Vagina (tissue), 2 donors: Measurements from ENCODE around the gene FNDC10. TPM values are rescaled to one million over a fixed set of nuclear protein-coding genes. Genes with fewer than 3 reads are reported as not detected.
A peak's percentile ranks its signal among the peaks of the same experiment; 100 is the strongest.

Experiments
- DNase-seq, 2 donors: peaks; one replicate each; pipeline ENCODE4 v3.0.0-alpha.2; 2017; ENCODE audit errors: extremely low spot score in 2 of 2
- H3K27ac ChIP-seq: fragments of 200-600 bp; sonication (generic); one replicate; pipeline ENCODE4 v1.5.1; 2019
- H3K27me3 ChIP-seq: fragments of 200-600 bp; sonication (generic); one replicate; pipeline ENCODE4 v1.5.1; 2019
- H3K36me3 ChIP-seq, 2 donors: fragments of 200-600 bp; sonication (generic); one replicate each; pipeline ENCODE4 v1.5.1; 2017 to 2019
- H3K4me1 ChIP-seq: fragments of 200-600 bp; sonication (generic); one replicate; pipeline ENCODE4 v1.5.1; 2019
- H3K4me3 ChIP-seq, 2 donors: fragments of 200-600 bp; sonication (generic); 1 replicate in 1 of 2; 2 replicates in 1 of 2; pipeline ENCODE4 v1.5.1; 2016 to 2019
- H3K9me3 ChIP-seq: fragments of 200-600 bp; sonication (generic); one replicate; pipeline ENCODE4 v1.5.1; 2019
- CTCF ChIP-seq, 3 experiments: fragments of 450-650 bp in 2 of 3; fragments of 200-600 bp in 1 of 3; sonication (generic) in 1 of 3; IDR thresholded peaks; one replicate each; pipeline ENCODE4 v1.5.1; 2017 to 2019; ENCODE audit warnings: antibody characterized with exemption in 3 of 3, mild to moderate bottlenecking in 2 of 3, moderate library complexity in 2 of 3
- POLR2A ChIP-seq, 2 donors: fragments of 450-650 bp; IDR thresholded peaks; one replicate each; pipeline ENCODE4 v1.6.1; 2017; ENCODE audit warnings: antibody characterized with exemption in 2 of 2, mild to moderate bottlenecking in 2 of 2, moderate library complexity in 2 of 2
- POLR2AphosphoS5 ChIP-seq, 2 donors: sonication (generic); formaldehyde crosslinking; IDR thresholded peaks; one replicate each; pipeline ENCODE4 v1.9.0; 2017; ENCODE audit warnings: antibody characterized with exemption in 2 of 2, mild to moderate bottlenecking in 2 of 2, low read depth in 1 of 2; ENCODE audit not compliant: insufficient read depth in 1 of 2
- intact Hi-C: fragments of 100-400 bp; cut with DNase I; formaldehyde crosslinking; loops from one replicate; pipeline ENCODE4 v1.15.1; 2023
- total RNA-seq: library from RNA; depleted of rRNA; stranded (reverse); fragments of >200 nt; gene quantifications from one replicate; pipeline ENCODE4 v1.2.3, GENCODE V29; 2016

Gene FNDC10
- total RNA-seq, 1 donor from 2014 or later = 6.1 TPM

GRCh38 chr1:1577367-1578011, 22.4 kb downstream of the FNDC10 start:
- intact Hi-C loops = no loop called here
- Histone ChIP-seq H3K27me3 (no peaks in the 10 kb centered on the region), H3K4me1 (peaks cover 23% of the 10 kb centered on the region), H3K27ac (no peak overlapping the region), H3K9me3 (no peaks in the 10 kb centered on the region), H3K4me3 (no peak overlapping the region), H3K36me3 (no peaks in the 10 kb centered on the region)
- TF ChIP-seq CTCF (IDR thresholded peaks at IDR 0.05) (no peak), POLR2AphosphoS5 (IDR thresholded peaks at IDR 0.05; ENCODE audit: insufficient read depth in 1 of 2, low read depth in 1 of 2) (no peak), POLR2A (IDR thresholded peaks at IDR 0.05) (no peak)
- no peak for DNase-seq

GRCh38 chr1:1574721-1575537, 25.0 kb downstream of the FNDC10 start, which contains the start of gene SSU72:
TSS of gene SSU72 (minus strand) at chr1:1574863. CDS start at chr1:1574557, 306 bp downstream.
- intact Hi-C loops = no loop called here
- DNase-seq = no peak
- H3K4me1 ChIP-seq = peaks cover 48% of the 10 kb centered on the region

GRCh38 chr1:1573843-1574720, 25.9 kb downstream of the FNDC10 start:
- no peak for TF ChIP-seq CTCF (IDR thresholded peaks at IDR 0.05)
- no peak for TF ChIP-seq POLR2A (IDR thresholded peaks at IDR 0.05)
- no peak for TF ChIP-seq POLR2AphosphoS5 (IDR thresholded peaks at IDR 0.05; ENCODE audit: insufficient read depth in 1 of 2, low read depth in 1 of 2)
- Histone ChIP-seq H3K27ac (peak overlapping the region; percentile 98), H3K36me3 (no peaks in the 10 kb centered on the region), H3K27me3 (no peaks in the 10 kb centered on the region), H3K4me3 (peak overlapping the region; percentile 97 to 100), H3K9me3 (no peaks in the 10 kb centered on the region), H3K4me1 (peaks cover 54% of the 10 kb centered on the region)
- no peak for DNase-seq
- intact Hi-C loops = no loop called here

More at GRCh38 chr1:1574721-1575537, 25.0 kb downstream of the FNDC10 start, which contains the start of gene SSU72:
- H3K36me3 ChIP-seq = no peaks in the 10 kb centered on the region
- peak within 1 kb of the TSS; percentile 97 to 100 for H3K4me3 ChIP-seq
- no peaks in the 10 kb centered on the region for H3K9me3 ChIP-seq
- TF ChIP-seq POLR2AphosphoS5 (IDR thresholded peaks at IDR 0.05; ENCODE audit: insufficient read depth in 1 of 2, low read depth in 1 of 2) (peak; percentile 75 to 97), CTCF (IDR thresholded peaks at IDR 0.05) (no peak), POLR2A (IDR thresholded peaks at IDR 0.05) (peak; percentile 44 to 74)
- H3K27ac ChIP-seq = peak within 1 kb of the TSS; percentile 98
- H3K27me3 ChIP-seq = no peaks in the 10 kb centered on the region

GRCh38 chr1:1569341-1569740, 30.6 kb downstream of the FNDC10 start:
- no peak for DNase-seq
- TF ChIP-seq CTCF (IDR thresholded peaks at IDR 0.05) (no peak), POLR2AphosphoS5 (IDR thresholded peaks at IDR 0.05; ENCODE audit: insufficient read depth in 1 of 2, low read depth in 1 of 2) (no peak), POLR2A (IDR thresholded peaks at IDR 0.05) (no peak)
- Histone ChIP-seq H3K4me3 (no peak overlapping the region), H3K36me3 (peaks cover 0 to 5% of the 10 kb centered on the region in 2 donors), H3K9me3 (no peaks in the 10 kb centered on the region), H3K27ac (no peak overlapping the region), H3K27me3 (no peaks in the 10 kb centered on the region), H3K4me1 (peaks cover 61% of the 10 kb centered on the region)
- intact Hi-C loops = no loop called here
